OCI-LY1 (cell line): ENCODE measurements around the gene ACSM2A.
"Not testable (repeated sequence)": the region's sequence is repeated elsewhere in the genome, so short reads cannot be mapped to it uniquely, and the experiment has no call there.

ENCODE experiments used
- H2AFZ ChIP-seq: fragments of 200-600 bp; sonication (generic), shearing (Covaris generic); 2 replicates; pipeline ENCODE4 v1.6.0; 2014; ENCODE audit warnings: antibody characterized with exemption, mild to moderate bottlenecking, low read length
- H3F3A ChIP-seq: fragments of 200-600 bp; sonication (generic), shearing (Covaris generic); 2 replicates; pipeline ENCODE4 v1.6.0; 2014; ENCODE audit warnings: mild to moderate bottlenecking, antibody characterized with exemption, low read length, moderate library complexity; ENCODE audit not compliant: insufficient read depth
- H3K27ac ChIP-seq: fragments of 200-600 bp; sonication (generic); 2 replicates; pipeline ENCODE4 v1.5.1; 2014; ENCODE audit warnings: low read length, mixed run types, mild to moderate bottlenecking, low read depth; ENCODE audit not compliant: poor library complexity, severe bottlenecking
- H3K27me3 ChIP-seq: fragments of 200-600 bp; sonication (generic); 2 replicates; pipeline ENCODE4 v1.6.0; 2014; ENCODE audit warnings: antibody characterized with exemption, mild to moderate bottlenecking, low read length, moderate library complexity; ENCODE audit not compliant: insufficient read depth
- H3K36me3 ChIP-seq: fragments of 200-600 bp; sonication (generic); 2 replicates; pipeline ENCODE4 v1.6.1; 2014; ENCODE audit warnings: mild to moderate bottlenecking, antibody characterized with exemption, low read length, moderate library complexity, mixed read lengths; ENCODE audit not compliant: insufficient read depth
- H3K4me1 ChIP-seq: fragments of 200-600 bp; sonication (generic); 2 replicates; pipeline ENCODE4 v1.5.1; 2014; ENCODE audit warnings: mild to moderate bottlenecking, low read length, moderate library complexity; ENCODE audit not compliant: insufficient read depth, severe bottlenecking
- H3K4me2 ChIP-seq: fragments of 200-600 bp; sonication (generic), shearing (Covaris generic); 2 replicates; pipeline ENCODE4 v1.6.1; 2014; ENCODE audit warnings: low read length
- H3K4me3 ChIP-seq: fragments of 200-600 bp; sonication (generic); 2 replicates; pipeline ENCODE4 v1.5.1; 2014; ENCODE audit warnings: low read length, low read depth, mild to moderate bottlenecking, mixed read lengths; ENCODE audit not compliant: poor library complexity, severe bottlenecking
- H3K79me2 ChIP-seq: fragments of 200-600 bp; shearing (Covaris generic); 2 replicates; pipeline ENCODE4 v1.6.1; 2016; ENCODE audit warnings: mixed run types, low read length, mixed read lengths; ENCODE audit not compliant: insufficient read depth
- H3K9ac ChIP-seq: fragments of 200-600 bp; sonication (generic), shearing (Covaris generic); 2 replicates; pipeline ENCODE4 v1.6.1; 2014; ENCODE audit warnings: mild to moderate bottlenecking, low read length, mixed read lengths
- H3K9me2 ChIP-seq: fragments of 200-600 bp; sonication (generic), shearing (Covaris generic); 2 replicates; pipeline ENCODE4 v1.6.1; 2014; ENCODE audit warnings: low read depth, mild to moderate bottlenecking, low read length, mixed read lengths
- H3K9me3 ChIP-seq: fragments of 200-600 bp; shearing (Covaris generic); 2 replicates; pipeline ENCODE4 v1.6.1; 2014; ENCODE audit warnings: low read length, mixed read lengths
- H4K20me1 ChIP-seq: fragments of 200-600 bp; sonication (generic), shearing (Covaris generic); 2 replicates; pipeline ENCODE4 v1.6.0; 2016; ENCODE audit warnings: mild to moderate bottlenecking, low read length; ENCODE audit not compliant: insufficient read depth
- CTCF ChIP-seq: fragments of 200-600 bp; sonication (generic), shearing (Covaris generic); IDR thresholded peaks from 2 replicates; pipeline ENCODE4 v1.5.1; 2017; ENCODE audit warnings: mild to moderate bottlenecking, antibody characterized with exemption, low read length, moderate library complexity, mixed read lengths

The ACSM2A gene

GRCh38 chr16:20520103-20520502 is 68.8 kb downstream of the ACSM2A start:
- no peak overlapping the region for H3K4me3 ChIP-seq
- no peak overlapping the region for H3K4me2 ChIP-seq
- no peaks in the 10 kb centered on the region for H3K9me2 ChIP-seq
- H3F3A ChIP-seq, result no peaks in the 10 kb centered on the region
- TF ChIP-seq CTCF, result no peak
- no peaks in the 10 kb centered on the region for H3K36me3 ChIP-seq
- H4K20me1 ChIP-seq, result no peaks in the 10 kb centered on the region
- no peaks in the 10 kb centered on the region for H3K9me3 ChIP-seq
- H2AFZ ChIP-seq, result no peak overlapping the region
- no peaks in the 10 kb centered on the region for H3K79me2 ChIP-seq
- H3K9ac ChIP-seq, result no peak overlapping the region
- H3K27ac ChIP-seq, result no peak overlapping the region
- no peaks in the 10 kb centered on the region for H3K4me1 ChIP-seq
- no peaks in the 10 kb centered on the region for H3K27me3 ChIP-seq

- H3K4me2 ChIP-seq, H3K4me3 ChIP-seq: not testable (repeated sequence)
Measured at GRCh38 chr16:20531795-20532194, 80.5 kb downstream of the ACSM2A start.

GRCh38 chr16:20532284-20532792 is 81.0 kb downstream of the ACSM2A start:
- H3K36me3 ChIP-seq, H3F3A ChIP-seq, H3K4me1 ChIP-seq, H3K79me2 ChIP-seq, H3K9ac ChIP-seq, H3K4me3 ChIP-seq, H4K20me1 ChIP-seq, H3K4me2 ChIP-seq, H3K9me3 ChIP-seq, H3K9me2 ChIP-seq, H2AFZ ChIP-seq, H3K27me3 ChIP-seq, H3K27ac ChIP-seq: not testable (repeated sequence)

More at GRCh38 chr16:20531795-20532194, 80.5 kb downstream of the ACSM2A start:
- H3K9me3 ChIP-seq, H2AFZ ChIP-seq, H3K9ac ChIP-seq, H3K36me3 ChIP-seq, H3K9me2 ChIP-seq, H4K20me1 ChIP-seq, H3K4me1 ChIP-seq, H3F3A ChIP-seq, H3K27ac ChIP-seq, H3K79me2 ChIP-seq, H3K27me3 ChIP-seq: not testable (repeated sequence)

- H4K20me1 ChIP-seq, H3K27me3 ChIP-seq, H3K9me2 ChIP-seq, H3K9ac ChIP-seq, H3K79me2 ChIP-seq, H3K4me2 ChIP-seq, H3K27ac ChIP-seq, H3F3A ChIP-seq, H3K36me3 ChIP-seq, H3K9me3 ChIP-seq, H3K4me1 ChIP-seq, H2AFZ ChIP-seq, H3K4me3 ChIP-seq: not testable (repeated sequence)
Measured at GRCh38 chr16:20536669-20537068, 85.3 kb downstream of the ACSM2A start.
